GM23338 (cell line): ENCODE data around the gene DCAF17. TPM values are rescaled to one million over a fixed set of nuclear protein-coding genes. Genes with fewer than 3 reads are reported as not detected.

ENCODE experiments used
- ATAC-seq: fragments of 200-7000 bp; cut with Tn5 transposase; 3 replicates; pipeline ENCODE4 v1.9.1; 2020
- DNase-seq: peaks from one replicate; pipeline ENCODE4 v3.0.0-alpha.2; 2015; ENCODE audit warnings: low spot score
- H2AFZ ChIP-seq: fragments of 200-600 bp; sonication (generic); 2 replicates; pipeline ENCODE4 v1.8.0; 2016; ENCODE audit warnings: antibody characterized with exemption, mild to moderate bottlenecking, moderate library complexity
- H3F3A ChIP-seq: fragments of 200-600 bp; sonication (generic); replicated peaks from 2 replicates; pipeline ENCODE4 v1.8.0; 2017; ENCODE audit warnings: antibody characterized with exemption, mixed run types, low read depth
- H3K27ac ChIP-seq: fragments of 200-600 bp; sonication (generic); 2 replicates; pipeline ENCODE4 v1.6.1; 2016; ENCODE audit warnings: low read depth
- H3K27me3 ChIP-seq: fragments of 200-600 bp; sonication (generic); 2 replicates; pipeline ENCODE4 v1.8.0; 2016; ENCODE audit warnings: mild to moderate bottlenecking, mixed run types, moderate library complexity; ENCODE audit not compliant: insufficient read depth
- H3K36me3 ChIP-seq: fragments of 200-600 bp; sonication (generic); 2 replicates; pipeline ENCODE4 v1.8.0; 2016; ENCODE audit warnings: mild to moderate bottlenecking; ENCODE audit not compliant: insufficient read depth
- H3K4me1 ChIP-seq: fragments of 200-600 bp; sonication (generic); 2 replicates; pipeline ENCODE4 v1.8.0; 2016; ENCODE audit warnings: mild to moderate bottlenecking, moderate library complexity; ENCODE audit not compliant: insufficient read depth
- H3K4me2 ChIP-seq: fragments of 200-600 bp; sonication (generic); 2 replicates; pipeline ENCODE4 v1.7.1; 2017; ENCODE audit warnings: mixed run types
- H3K4me3 ChIP-seq: fragments of 200-600 bp; sonication (generic); 2 replicates; pipeline ENCODE4 v1.6.1; 2016; ENCODE audit warnings: mixed run types
- H3K79me2 ChIP-seq: fragments of 200-600 bp; sonication (generic); replicated peaks from 2 replicates; pipeline ENCODE4 v1.8.0; 2017; ENCODE audit warnings: mild to moderate bottlenecking; ENCODE audit not compliant: insufficient read depth
- H3K9me2 ChIP-seq: fragments of 200-600 bp; sonication (generic); 2 replicates; pipeline ENCODE4 v1.8.0; 2017; ENCODE audit not compliant: insufficient read depth
- H4K20me1 ChIP-seq: fragments of 200-600 bp; sonication (generic); replicated peaks from 2 replicates; pipeline ENCODE4 v1.8.0; 2017; ENCODE audit warnings: mild to moderate bottlenecking; ENCODE audit not compliant: insufficient read depth
- H3K27ac Mint-ChIP-seq: 2 replicates; pipeline ENCODE4 v1.8.0; 2020; ENCODE audit warnings: inconsistent platforms, mild to moderate bottlenecking, moderate library complexity, mixed read lengths
- H3K27me3 Mint-ChIP-seq: 3 replicates; pipeline ENCODE4 v1.8.0; 2022; ENCODE audit warnings: low read depth, mild to moderate bottlenecking, moderate library complexity, mixed read lengths, inconsistent platforms; ENCODE audit not compliant: insufficient read depth, poor library complexity
- H3K36me3 Mint-ChIP-seq: 3 replicates; pipeline ENCODE4 v1.8.0; 2021; ENCODE audit warnings: low read depth, mild to moderate bottlenecking, inconsistent platforms, moderate library complexity, mixed read lengths
- H3K4me1 Mint-ChIP-seq: 3 replicates; pipeline ENCODE4 v1.8.0; 2020; ENCODE audit warnings: mild to moderate bottlenecking, inconsistent platforms, mixed read lengths
- H3K4me3 Mint-ChIP-seq: 3 replicates; pipeline ENCODE4 v1.8.0; 2021; ENCODE audit warnings: moderate library complexity, mild to moderate bottlenecking, inconsistent platforms, mixed read lengths
- H3K9me3 Mint-ChIP-seq: 3 replicates; pipeline ENCODE4 v1.8.0; 2020; ENCODE audit warnings: moderate library complexity, mild to moderate bottlenecking, inconsistent platforms, mixed read lengths
- CREB1 ChIP-seq: fragments of 250-450 bp; sonication (Bioruptor Pico); IDR thresholded peaks from 2 replicates; pipeline ENCODE4 v1.5.0; 2020; ENCODE audit warnings: low read depth, mild to moderate bottlenecking, moderate library complexity
- ETS1 ChIP-seq: IDR thresholded peaks from 2 replicates; pipeline ENCODE4 v1.6.1; 2016; ENCODE audit warnings: antibody characterized with exemption
- EZH2phosphoT487 ChIP-seq: fragments of 200-600 bp; sonication (generic); IDR thresholded peaks from one replicate; pipeline ENCODE4 v1.8.1; 2018; ENCODE audit warnings: antibody characterized with exemption; ENCODE audit not compliant: unreplicated experiment
- JUNB ChIP-seq: IDR thresholded peaks from one replicate; pipeline ENCODE4 v1.6.1; 2016; ENCODE audit warnings: antibody characterized with exemption; ENCODE audit not compliant: unreplicated experiment
- POLR2AphosphoS5 ChIP-seq: IDR thresholded peaks from 2 replicates; pipeline ENCODE4 v1.6.1; 2016; ENCODE audit warnings: antibody characterized with exemption, low read depth
- REST ChIP-seq: IDR thresholded peaks from one replicate; pipeline ENCODE4 v1.6.1; 2018; ENCODE audit warnings: antibody characterized with exemption; ENCODE audit not compliant: unreplicated experiment
- ZNF114 ChIP-seq: fragments of 250-450 bp; sonication (Bioruptor Pico); IDR thresholded peaks from 2 replicates; pipeline ENCODE4 v1.5.0; 2020; ENCODE audit warnings: mild to moderate bottlenecking, moderate library complexity
- ZNF462 ChIP-seq: fragments of 250-450 bp; sonication (Bioruptor Pico); IDR thresholded peaks from 2 replicates; pipeline ENCODE4 v1.5.0; 2020; ENCODE audit warnings: mild to moderate bottlenecking, moderate library complexity
- polyA plus RNA-seq: library from polyadenylated mRNA; unstranded; fragments of >200 nt; fragmentation: Nextera tagmentation; extraction: Ambion mirVana; gene quantifications from 2 replicates; pipeline ENCODE4 v1.2.1, GENCODE V29; 2016
- total RNA-seq: library from RNA; depleted of rRNA; stranded (reverse); fragments of >200 nt; shearing (Covaris generic); gene quantifications from 2 replicates; pipeline ENCODE4 v1.2.3, GENCODE V29; 2014

Gene DCAF17
- total and polyA plus RNA-seq, 2 experiments from 2014 or later = 11.0 to 37.3 TPM

- Mint-ChIP-seq H3K27ac (no peak overlapping the region; the same call in 1 of the 2 replicates), H3K36me3 (peaks cover under 1% of the 10 kb centered on the region; the same call in 1 of the 3 replicates), H3K9me3 (no peaks in the 10 kb centered on the region), H3K4me3 (peak overlapping the region; percentile 96), H3K27me3 (peaks cover 13% of the 10 kb centered on the region), H3K4me1 (peaks cover 30% of the 10 kb centered on the region)
- 0 out of 2 replicates have a peak, but pooled peaks have one; percentile 12 for TF ChIP-seq CREB1 (CRISPR knock-in tag)
- no peak for TF ChIP-seq JUNB
- TF ChIP-seq POLR2AphosphoS5 = 0 out of 2 replicates have a peak, but pooled peaks have one; percentile 37
- Histone ChIP-seq H3K9me2 (no peaks in the 10 kb centered on the region), H3K4me1 (peaks cover 18% of the 10 kb centered on the region), H3K27ac (peak overlapping the region; percentile 84), H3K27me3 (no peaks in the 10 kb centered on the region), H3F3A (0 out of 2 replicates have a peak, but pooled peaks cover 3% of the 10 kb centered on the region), H3K79me2 (peaks cover 38% of the 10 kb centered on the region), H3K4me2 (peak overlapping the region; percentile 90), H3K4me3 (peak overlapping the region; percentile 97), H2AFZ (peak overlapping the region; percentile 91), H4K20me1 (no peaks in the 10 kb centered on the region), H3K36me3 (no peaks in the 10 kb centered on the region)
- peak; percentile 75 for ATAC-seq
- DNase-seq = peak; percentile 83
These were observed 89.3 kb downstream of the DCAF17 start for GRCh38 chr2:171523088-171524017.

GRCh38 chr2:171524018-171524401, 90.0 kb downstream of the DCAF17 start:
- H3K4me3 Mint-ChIP-seq = peak overlapping the region; percentile 96
- Histone ChIP-seq H3K79me2 (peaks cover 38% of the 10 kb centered on the region), H3K36me3 (no peaks in the 10 kb centered on the region), H3K9me2 (no peaks in the 10 kb centered on the region), H3K27me3 (no peaks in the 10 kb centered on the region), H3F3A (0 out of 2 replicates have a peak, but pooled peaks cover 3% of the 10 kb centered on the region), H3K4me2 (peak overlapping the region; percentile 90), H3K4me3 (peak overlapping the region; percentile 97), H3K27ac (peak overlapping the region; percentile 84; the same call in 1 of the 2 replicates), H3K4me1 (peaks cover 18% of the 10 kb centered on the region), H4K20me1 (no peaks in the 10 kb centered on the region), H2AFZ (no peak overlapping the region; the same call in 1 of the 2 replicates)
- peaks cover 7% of the 10 kb centered on the region; the same call in 1 of the 3 replicates for H3K36me3 Mint-ChIP-seq
- peak; percentile 11 for ATAC-seq
- H3K27me3 Mint-ChIP-seq = peaks cover 13% of the 10 kb centered on the region
- H3K4me1 Mint-ChIP-seq = peaks cover 30% of the 10 kb centered on the region
- peak; percentile 55 for DNase-seq
- H3K27ac Mint-ChIP-seq = no peak overlapping the region; the same call in 1 of the 2 replicates
- no peaks in the 10 kb centered on the region for H3K9me3 Mint-ChIP-seq
- TF ChIP-seq ETS1 = no peak
- no peak for TF ChIP-seq REST
- no peak for TF ChIP-seq EZH2phosphoT487
- TF ChIP-seq JUNB = no peak
- no peak for TF ChIP-seq ZNF462 (CRISPR knock-in tag)
- TF ChIP-seq ZNF114 (CRISPR knock-in tag) = no peak
- no peak for TF ChIP-seq POLR2AphosphoS5
